Measurements from ENCODE around the gene ZNF503. TPM values are rescaled to one million over a fixed set of nuclear protein-coding genes. Genes with fewer than 3 reads are reported as not detected.

ZNF503 gene
- total RNA-seq, 1 experiment from 2014 or later: 1.5 TPM

GRCh38 chr10:75427951-75428350, 26.4 kb upstream of the ZNF503 start:
- Histone ChIP-seq H3K27ac (no peak overlapping the region), H2AFZ (no peak overlapping the region), H3K9me3 (ENCODE audit: insufficient read depth, low read depth) (no peaks in the 10 kb centered on the region), H4K20me1 (ENCODE audit: insufficient read depth) (no peaks in the 10 kb centered on the region), H3K4me3 (no peak overlapping the region), H3K36me3 (ENCODE audit: low read depth) (no peaks in the 10 kb centered on the region), H3F3A (ENCODE audit: insufficient read depth, low read depth) (peaks cover 31% of the 10 kb centered on the region), H3K4me2 (peak overlapping the region; percentile 89; the same call in 1 of the 2 replicates), H3K79me2 (ENCODE audit: low read depth) (no peaks in the 10 kb centered on the region), H3K4me1 (replicated peaks; ENCODE audit: insufficient read depth) (peaks cover 53% of the 10 kb centered on the region), H3K27me3 (ENCODE audit: insufficient read depth, low read depth) (no peaks in the 10 kb centered on the region), H3K9me2 (ENCODE audit: insufficient read depth) (no peaks in the 10 kb centered on the region)
- no TSS peak for BruUV-seq (replicated peaks)
- ChIA-PET POLR2A (ENCODE audit: unreplicated experiment) (no interaction called here), CTCF (no interaction called here)
- intact Hi-C loops (cut with micrococcal nuclease; ENCODE audit: unreplicated experiment): no loop called here
- no peak for TF ChIP-seq EZH2 (IDR thresholded peaks at IDR 0.05; ENCODE audit: low read depth)
- TF ChIP-seq CTCF (conservative IDR thresholded peaks at IDR 0.05): no peak
- DNase-seq: no peak

- Histone ChIP-seq H3K9me3 (ENCODE audit: insufficient read depth, low read depth) (no peaks in the 10 kb centered on the region), H3K27ac (no peak overlapping the region), H3K4me1 (replicated peaks; ENCODE audit: insufficient read depth) (peaks cover 50% of the 10 kb centered on the region), H3F3A (ENCODE audit: insufficient read depth, low read depth) (peaks cover 31% of the 10 kb centered on the region), H3K36me3 (ENCODE audit: low read depth) (no peaks in the 10 kb centered on the region), H3K27me3 (ENCODE audit: insufficient read depth, low read depth) (no peaks in the 10 kb centered on the region), H4K20me1 (ENCODE audit: insufficient read depth) (no peaks in the 10 kb centered on the region), H3K4me3 (no peak overlapping the region), H3K79me2 (ENCODE audit: low read depth) (no peaks in the 10 kb centered on the region), H3K9me2 (ENCODE audit: insufficient read depth) (no peaks in the 10 kb centered on the region), H3K4me2 (no peak overlapping the region), H2AFZ (no peak overlapping the region)
- DNase-seq: no peak
- intact Hi-C loops (cut with micrococcal nuclease; ENCODE audit: unreplicated experiment): no loop called here
- POLR2A ChIA-PET (ENCODE audit: unreplicated experiment): no interaction called here
- no peak for TF ChIP-seq EZH2 (IDR thresholded peaks at IDR 0.05; ENCODE audit: low read depth)
- BruUV-seq (replicated peaks): no TSS peak
- CTCF ChIA-PET: no interaction called here
These were observed 25.3 kb upstream of the ZNF503 start for GRCh38 chr10:75426880-75427279.

DNA sequence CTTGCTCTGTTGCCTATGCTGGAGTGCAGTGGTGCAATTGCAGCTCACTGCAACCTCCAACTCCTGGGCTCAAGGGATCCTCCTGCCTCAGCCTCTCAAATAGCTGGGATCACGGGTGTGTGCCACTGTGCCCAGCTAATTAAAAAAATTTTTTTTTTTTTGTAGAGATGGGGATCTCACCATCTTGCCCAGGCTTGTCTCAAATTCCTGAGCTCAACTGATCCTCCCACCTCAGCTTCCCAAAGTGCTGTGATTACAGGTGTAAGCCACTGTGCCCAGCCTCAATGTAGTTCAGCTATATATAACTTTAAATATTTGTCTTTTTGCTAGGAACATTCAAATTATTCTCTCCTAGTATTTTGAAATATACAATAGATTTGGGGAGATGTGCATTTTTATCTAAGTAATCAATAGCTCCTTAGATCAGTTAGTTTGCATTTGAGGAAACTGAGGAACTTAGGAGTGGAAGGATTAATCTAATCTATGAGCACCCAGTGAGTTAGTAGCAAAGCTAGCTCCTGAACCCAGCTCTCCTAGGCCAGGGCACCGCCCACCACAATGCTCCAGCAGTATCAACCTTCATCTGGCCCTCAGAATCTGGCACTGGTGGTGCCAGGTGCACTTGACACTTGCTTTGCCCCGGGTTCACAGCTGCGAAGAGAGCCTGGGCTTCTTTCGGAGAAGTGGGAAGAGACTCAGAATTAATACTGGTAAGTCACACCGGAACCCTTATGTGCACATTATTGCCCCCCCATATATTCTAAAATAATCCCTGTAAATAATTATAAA, 23.9 kb upstream of the ZNF503 start:
- intact Hi-C loops (cut with micrococcal nuclease; ENCODE audit: unreplicated experiment): no loop called here
- no peaks in the 10 kb centered on the region for H3K9me2 ChIP-seq (ENCODE audit: insufficient read depth)
- no peak overlapping the region for H3K4me2 ChIP-seq
- ChIA-PET CTCF (no interaction called here), POLR2A (ENCODE audit: unreplicated experiment) (no interaction called here)
- no peaks in the 10 kb centered on the region for H3K36me3 ChIP-seq (ENCODE audit: low read depth)
- H3K4me3 ChIP-seq: no peak overlapping the region
- no peak overlapping the region for H2AFZ ChIP-seq
- no peaks in the 10 kb centered on the region for H3K79me2 ChIP-seq (ENCODE audit: low read depth)
- H3F3A ChIP-seq (ENCODE audit: insufficient read depth, low read depth): peaks cover 24% of the 10 kb centered on the region
- no peak overlapping the region for H3K27ac ChIP-seq
- H3K9me3 ChIP-seq (ENCODE audit: insufficient read depth, low read depth): no peaks in the 10 kb centered on the region
- H3K4me1 ChIP-seq (replicated peaks; ENCODE audit: insufficient read depth): peaks cover 40% of the 10 kb centered on the region
- H4K20me1 ChIP-seq (ENCODE audit: insufficient read depth): no peaks in the 10 kb centered on the region
- no peak for DNase-seq
- TF ChIP-seq CTCF (conservative IDR thresholded peaks at IDR 0.05) (no peak), EZH2 (IDR thresholded peaks at IDR 0.05; ENCODE audit: low read depth) (no peak)
- no TSS peak for BruUV-seq (replicated peaks)
- no peaks in the 10 kb centered on the region for H3K27me3 ChIP-seq (ENCODE audit: insufficient read depth, low read depth)

- DNase-seq: no peak
- no peaks in the 10 kb centered on the region for H3K27me3 ChIP-seq (ENCODE audit: insufficient read depth, low read depth)
- H3K4me1 ChIP-seq (replicated peaks; ENCODE audit: insufficient read depth): peaks cover 31% of the 10 kb centered on the region
- no peak overlapping the region for H2AFZ ChIP-seq
- H3K4me2 ChIP-seq: no peak overlapping the region
- TF ChIP-seq CTCF (conservative IDR thresholded peaks at IDR 0.05): no peak
- H3K27ac ChIP-seq: no peak overlapping the region
- no peaks in the 10 kb centered on the region for H3K36me3 ChIP-seq (ENCODE audit: low read depth)
- no peaks in the 10 kb centered on the region for H3K9me3 ChIP-seq (ENCODE audit: insufficient read depth, low read depth)
- CTCF ChIA-PET: no interaction called here
- POLR2A ChIA-PET (ENCODE audit: unreplicated experiment): no interaction called here
- no peak overlapping the region for H3K4me3 ChIP-seq
- intact Hi-C loops (cut with micrococcal nuclease; ENCODE audit: unreplicated experiment): no loop called here
- no peaks in the 10 kb centered on the region for H4K20me1 ChIP-seq (ENCODE audit: insufficient read depth)
- H3F3A ChIP-seq (ENCODE audit: insufficient read depth, low read depth): peaks cover 15% of the 10 kb centered on the region
- BruUV-seq (replicated peaks): no TSS peak
- no peaks in the 10 kb centered on the region for H3K9me2 ChIP-seq (ENCODE audit: insufficient read depth)
- no peaks in the 10 kb centered on the region for H3K79me2 ChIP-seq (ENCODE audit: low read depth)
These were observed 23.0 kb upstream of the ZNF503 start for GRCh38 chr10:75424571-75424970.
